ENCODE data around the gene EIF3J. TPM values are rescaled to one million over a fixed set of nuclear protein-coding genes. Genes with fewer than 3 reads are reported as not detected.

Gene EIF3J
- polyA plus RNA-seq, 2 of the 4 experiments (the other 2 are of a cell fraction) = 90.6 to 114 TPM

DNA sequence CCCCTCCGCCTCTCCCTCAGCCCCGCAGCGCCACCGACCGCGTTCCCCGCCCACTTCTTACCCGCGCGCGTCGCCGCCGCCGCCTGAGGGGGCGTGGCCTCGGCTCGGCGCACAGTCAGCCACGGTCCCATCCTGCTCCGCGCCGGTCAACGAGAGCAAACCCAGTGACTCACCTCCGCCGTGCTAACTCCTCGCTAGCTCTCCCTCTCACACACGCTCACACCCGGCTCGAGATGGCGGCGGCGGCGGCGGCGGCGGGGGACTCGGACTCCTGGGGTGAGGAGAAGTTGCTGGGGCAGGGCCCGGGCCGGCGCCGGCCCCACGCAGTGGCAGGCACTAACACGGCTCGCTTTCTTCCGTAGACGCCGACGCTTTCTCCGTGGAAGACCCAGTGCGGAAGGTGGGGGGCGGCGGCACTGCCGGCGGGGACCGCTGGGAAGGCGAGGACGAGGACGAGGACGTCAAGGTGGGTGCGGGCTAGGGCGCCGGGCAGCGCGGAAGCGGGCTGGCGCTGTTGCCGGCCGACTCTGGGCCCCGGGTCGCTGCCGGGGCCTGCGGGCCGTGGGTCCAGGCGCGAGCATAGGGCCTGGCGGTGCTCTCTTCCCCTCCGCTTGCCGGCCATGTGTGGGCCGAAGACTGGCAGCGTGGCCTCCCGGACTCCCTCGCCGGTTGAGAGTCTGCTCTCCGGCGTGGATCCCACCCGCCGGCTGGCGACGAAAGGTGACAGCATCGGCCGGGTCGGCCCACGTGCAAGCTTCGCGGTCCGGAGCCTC lies at the start of gene EIF3J (continued):
- no peak for TF ChIP-seq HOXA7 (CRISPR knock-in tag; IDR thresholded peaks at IDR 0.05)
- TF ChIP-seq CHD2 (IDR thresholded peaks at IDR 0.05; ENCODE audit: low read length, partially characterized antibody) = no peak
- TF ChIP-seq FOSL2 (IDR thresholded peaks at IDR 0.05) = no peak
- peak; percentile 89 for TF ChIP-seq FOSL2 (CRISPR knock-in tag; IDR thresholded peaks at IDR 0.05)
- TF ChIP-seq CHD4 (IDR thresholded peaks at IDR 0.05; ENCODE audit: borderline replicate concordance) = no peak
- TF ChIP-seq HOXB13 (CRISPR knock-in tag; IDR thresholded peaks at IDR 0.05; ENCODE audit: low read depth) = peak; percentile 52; the same call in 1 of the 2 replicates
- no peak for TF ChIP-seq HEYL (CRISPR knock-in tag; IDR thresholded peaks at IDR 0.05)
- no peak for TF ChIP-seq RARB (CRISPR knock-in tag; IDR thresholded peaks at IDR 0.05)
- TF ChIP-seq POLR2AphosphoS2 (conservative IDR thresholded peaks at IDR 0.05; ENCODE audit: low read length) = no peak
- TF ChIP-seq MAZ (IDR thresholded peaks at IDR 0.05; ENCODE audit: borderline replicate concordance, low read depth, low read length) = no peak
- no peak for TF ChIP-seq EP300 (IDR thresholded peaks at IDR 0.05)
- TF ChIP-seq FOXS1 (CRISPR knock-in tag; IDR thresholded peaks at IDR 0.05) = no peak
- TF ChIP-seq, protein P1, sequence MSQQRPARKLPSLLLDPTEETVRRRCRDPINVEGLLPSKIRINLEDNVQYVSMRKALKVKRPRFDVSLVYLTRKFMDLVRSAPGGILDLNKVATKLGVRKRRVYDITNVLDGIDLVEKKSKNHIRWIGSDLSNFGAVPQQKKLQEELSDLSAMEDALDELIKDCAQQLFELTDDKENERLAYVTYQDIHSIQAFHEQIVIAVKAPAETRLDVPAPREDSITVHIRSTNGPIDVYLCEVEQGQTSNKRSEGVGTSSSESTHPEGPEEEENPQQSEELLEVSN (IDR thresholded peaks at IDR 0.05; ENCODE audit: borderline replicate concordance, low read depth) = peak; percentile 64
- no peak for TF ChIP-seq RAD21 (conservative IDR thresholded peaks at IDR 0.05 in 1 of 2, IDR thresholded peaks at IDR 0.05 in 1 of 2)
- no peak for TF ChIP-seq SREBF2 (IDR thresholded peaks at IDR 0.05)
- TF ChIP-seq, protein P2, sequence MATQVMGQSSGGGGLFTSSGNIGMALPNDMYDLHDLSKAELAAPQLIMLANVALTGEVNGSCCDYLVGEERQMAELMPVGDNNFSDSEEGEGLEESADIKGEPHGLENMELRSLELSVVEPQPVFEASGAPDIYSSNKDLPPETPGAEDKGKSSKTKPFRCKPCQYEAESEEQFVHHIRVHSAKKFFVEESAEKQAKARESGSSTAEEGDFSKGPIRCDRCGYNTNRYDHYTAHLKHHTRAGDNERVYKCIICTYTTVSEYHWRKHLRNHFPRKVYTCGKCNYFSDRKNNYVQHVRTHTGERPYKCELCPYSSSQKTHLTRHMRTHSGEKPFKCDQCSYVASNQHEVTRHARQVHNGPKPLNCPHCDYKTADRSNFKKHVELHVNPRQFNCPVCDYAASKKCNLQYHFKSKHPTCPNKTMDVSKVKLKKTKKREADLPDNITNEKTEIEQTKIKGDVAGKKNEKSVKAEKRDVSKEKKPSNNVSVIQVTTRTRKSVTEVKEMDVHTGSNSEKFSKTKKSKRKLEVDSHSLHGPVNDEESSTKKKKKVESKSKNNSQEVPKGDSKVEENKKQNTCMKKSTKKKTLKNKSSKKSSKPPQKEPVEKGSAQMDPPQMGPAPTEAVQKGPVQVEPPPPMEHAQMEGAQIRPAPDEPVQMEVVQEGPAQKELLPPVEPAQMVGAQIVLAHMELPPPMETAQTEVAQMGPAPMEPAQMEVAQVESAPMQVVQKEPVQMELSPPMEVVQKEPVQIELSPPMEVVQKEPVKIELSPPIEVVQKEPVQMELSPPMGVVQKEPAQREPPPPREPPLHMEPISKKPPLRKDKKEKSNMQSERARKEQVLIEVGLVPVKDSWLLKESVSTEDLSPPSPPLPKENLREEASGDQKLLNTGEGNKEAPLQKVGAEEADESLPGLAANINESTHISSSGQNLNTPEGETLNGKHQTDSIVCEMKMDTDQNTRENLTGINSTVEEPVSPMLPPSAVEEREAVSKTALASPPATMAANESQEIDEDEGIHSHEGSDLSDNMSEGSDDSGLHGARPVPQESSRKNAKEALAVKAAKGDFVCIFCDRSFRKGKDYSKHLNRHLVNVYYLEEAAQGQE (IDR thresholded peaks at IDR 0.05) = no peak; the same call in 1 of the 2 replicates
- no peak for TF ChIP-seq FOSB (CRISPR knock-in tag; IDR thresholded peaks at IDR 0.05)
- TF ChIP-seq, protein P3, sequence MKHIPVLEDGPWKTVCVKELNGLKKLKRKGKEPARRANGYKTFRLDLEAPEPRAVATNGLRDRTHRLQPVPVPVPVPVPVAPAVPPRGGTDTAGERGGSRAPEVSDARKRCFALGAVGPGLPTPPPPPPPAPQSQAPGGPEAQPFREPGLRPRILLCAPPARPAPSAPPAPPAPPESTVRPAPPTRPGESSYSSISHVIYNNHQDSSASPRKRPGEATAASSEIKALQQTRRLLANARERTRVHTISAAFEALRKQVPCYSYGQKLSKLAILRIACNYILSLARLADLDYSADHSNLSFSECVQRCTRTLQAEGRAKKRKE (CRISPR knock-in tag; IDR thresholded peaks at IDR 0.05; ENCODE audit: low read depth) = 0 out of 2 replicates have a peak, but pooled peaks have one; percentile 28
- no peak for TF ChIP-seq ESRRA (IDR thresholded peaks at IDR 0.05; ENCODE audit: borderline replicate concordance, low read length)
- no peak for TF ChIP-seq ZSCAN20 (CRISPR knock-in tag; IDR thresholded peaks at IDR 0.05)
- TF ChIP-seq HDAC2 (IDR thresholded peaks at IDR 0.05) = no peak
- TF ChIP-seq, protein P4, sequence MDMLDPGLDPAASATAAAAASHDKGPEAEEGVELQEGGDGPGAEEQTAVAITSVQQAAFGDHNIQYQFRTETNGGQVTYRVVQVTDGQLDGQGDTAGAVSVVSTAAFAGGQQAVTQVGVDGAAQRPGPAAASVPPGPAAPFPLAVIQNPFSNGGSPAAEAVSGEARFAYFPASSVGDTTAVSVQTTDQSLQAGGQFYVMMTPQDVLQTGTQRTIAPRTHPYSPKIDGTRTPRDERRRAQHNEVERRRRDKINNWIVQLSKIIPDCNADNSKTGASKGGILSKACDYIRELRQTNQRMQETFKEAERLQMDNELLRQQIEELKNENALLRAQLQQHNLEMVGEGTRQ (IDR thresholded peaks at IDR 0.05) = no peak
- TF ChIP-seq GATA3 (IDR thresholded peaks at IDR 0.05; ENCODE audit: borderline replicate concordance) = no peak
- TF ChIP-seq PHF8 (IDR thresholded peaks at IDR 0.05; ENCODE audit: borderline replicate concordance, low read depth) = peak; percentile 69; the same call in 1 of the 2 replicates
- no peak for TF ChIP-seq BHLHE40 (IDR thresholded peaks at IDR 0.05; ENCODE audit: low read depth, low read length)

Measured in A549 (cell line).